Skeletal muscle satellite cell (primary cell): ENCODE results near the gene ZC3H12C.

Experiments
- H3K27me3 ChIP-seq: 2 replicates; pipeline ENCODE4 v1.7.0; 2013; ENCODE audit warnings: low read length; ENCODE audit not compliant: control insufficient read depth, insufficient read depth
- H3K36me3 ChIP-seq: 2 replicates; pipeline ENCODE4 v1.7.0; 2013; ENCODE audit warnings: mild to moderate bottlenecking, control low read depth, low read length; ENCODE audit not compliant: insufficient read depth
- H3K4me1 ChIP-seq: 2 replicates; pipeline ENCODE4 v1.7.0; 2013; ENCODE audit warnings: low read length; ENCODE audit not compliant: control insufficient read depth, insufficient read depth
- H3K4me2 ChIP-seq: 2 replicates; pipeline ENCODE4 v1.7.0; 2013; ENCODE audit warnings: mild to moderate bottlenecking, low read length
- H3K4me3 ChIP-seq: 2 replicates; pipeline ENCODE4 v1.7.0; 2013; ENCODE audit warnings: low read length
- H3K9ac ChIP-seq: 2 replicates; pipeline ENCODE4 v1.7.0; 2013; ENCODE audit warnings: mild to moderate bottlenecking, low read depth, low read length, moderate library complexity
- H3K9me3 ChIP-seq: replicated peaks from 2 replicates; pipeline ENCODE4 v1.7.0; 2013; ENCODE audit warnings: mild to moderate bottlenecking, control low read depth, low read length

The ZC3H12C gene

GRCh38 chr11:110159476-110159875, 66.3 kb downstream of the ZC3H12C start:
- Histone ChIP-seq H3K9me3 (no peaks in the 10 kb centered on the region), H3K9ac (peak overlapping the region; percentile 37)

GRCh38 chr11:110160016-110160415, 66.8 kb downstream of the ZC3H12C start:
- no peak overlapping the region for H3K4me2 ChIP-seq

More at GRCh38 chr11:110159476-110159875, 66.3 kb downstream of the ZC3H12C start:
- H3K4me2 ChIP-seq: no peak overlapping the region
- peaks cover 15% of the 10 kb centered on the region for H3K4me1 ChIP-seq
- H3K4me3 ChIP-seq: no peak overlapping the region
- no peaks in the 10 kb centered on the region for H3K27me3 ChIP-seq
- peaks cover 58% of the 10 kb centered on the region for H3K36me3 ChIP-seq

DNA sequence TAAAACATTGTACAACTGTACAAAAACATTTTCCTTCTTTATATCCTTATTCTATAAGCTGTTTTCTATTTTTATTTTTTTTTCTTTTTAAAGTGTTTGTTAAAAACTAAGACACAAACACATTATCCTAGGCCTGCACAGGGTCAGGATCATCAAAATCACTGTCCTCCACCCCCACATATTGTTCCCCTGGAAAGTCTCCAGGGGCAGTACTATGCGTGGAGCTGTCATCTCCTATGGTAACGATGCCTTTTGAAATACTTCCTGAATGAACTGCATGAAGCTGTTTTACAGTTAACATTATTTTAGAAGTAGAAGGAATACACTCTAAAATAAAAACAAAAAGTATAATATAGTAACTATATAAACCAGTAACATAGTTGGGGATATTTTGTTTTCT, 67.2 kb downstream of the ZC3H12C start:
- H3K36me3 ChIP-seq: peaks cover 68% of the 10 kb centered on the region

More at GRCh38 chr11:110160016-110160415, 66.8 kb downstream of the ZC3H12C start:
- Histone ChIP-seq H3K9me3 (no peaks in the 10 kb centered on the region), H3K9ac (peak overlapping the region; percentile 37), H3K4me1 (peaks cover 15% of the 10 kb centered on the region), H3K27me3 (no peaks in the 10 kb centered on the region), H3K36me3 (peaks cover 64% of the 10 kb centered on the region), H3K4me3 (no peak overlapping the region)

DNA sequence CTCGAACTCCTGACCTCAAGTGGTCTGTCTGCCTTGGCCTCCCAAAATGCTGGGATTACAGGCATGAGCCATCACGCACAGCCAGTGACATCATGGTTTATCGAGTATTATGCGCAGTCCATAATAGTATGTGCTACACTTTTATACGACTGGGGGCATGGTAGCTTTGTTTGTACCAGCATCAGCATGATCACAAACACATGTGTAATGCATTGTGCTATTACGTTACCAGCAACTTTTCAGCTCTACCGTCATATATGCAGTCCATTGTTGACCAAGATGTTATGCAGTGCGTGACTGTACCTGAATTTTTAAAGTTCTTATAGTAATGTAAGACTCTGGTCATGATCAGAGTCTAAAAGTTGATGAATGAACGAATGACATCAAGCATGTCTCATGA, 67.9 kb downstream of the ZC3H12C start:
- no peaks in the 10 kb centered on the region for H3K9me3 ChIP-seq
- H3K4me2 ChIP-seq: no peak overlapping the region
- no peak overlapping the region for H3K4me3 ChIP-seq
- H3K4me1 ChIP-seq: peaks cover 15% of the 10 kb centered on the region
- H3K27me3 ChIP-seq: no peaks in the 10 kb centered on the region
- H3K36me3 ChIP-seq: peaks cover 69% of the 10 kb centered on the region
- no peak overlapping the region for H3K9ac ChIP-seq

More for the DNA sequence above, 67.2 kb downstream of the ZC3H12C start:
- Histone ChIP-seq H3K27me3 (no peaks in the 10 kb centered on the region), H3K4me2 (peak overlapping the region; percentile 27), H3K9ac (peak overlapping the region; percentile 24), H3K4me1 (peaks cover 15% of the 10 kb centered on the region), H3K4me3 (no peak overlapping the region), H3K9me3 (no peaks in the 10 kb centered on the region)

GRCh38 chr11:110162216-110162615, 69.0 kb downstream of the ZC3H12C start:
- peaks cover 15% of the 10 kb centered on the region for H3K4me1 ChIP-seq
- H3K4me3 ChIP-seq: no peak overlapping the region
- no peaks in the 10 kb centered on the region for H3K9me3 ChIP-seq
- H3K36me3 ChIP-seq: peaks cover 63% of the 10 kb centered on the region
- no peak overlapping the region for H3K4me2 ChIP-seq
- no peaks in the 10 kb centered on the region for H3K27me3 ChIP-seq
- no peak overlapping the region for H3K9ac ChIP-seq

DNA sequence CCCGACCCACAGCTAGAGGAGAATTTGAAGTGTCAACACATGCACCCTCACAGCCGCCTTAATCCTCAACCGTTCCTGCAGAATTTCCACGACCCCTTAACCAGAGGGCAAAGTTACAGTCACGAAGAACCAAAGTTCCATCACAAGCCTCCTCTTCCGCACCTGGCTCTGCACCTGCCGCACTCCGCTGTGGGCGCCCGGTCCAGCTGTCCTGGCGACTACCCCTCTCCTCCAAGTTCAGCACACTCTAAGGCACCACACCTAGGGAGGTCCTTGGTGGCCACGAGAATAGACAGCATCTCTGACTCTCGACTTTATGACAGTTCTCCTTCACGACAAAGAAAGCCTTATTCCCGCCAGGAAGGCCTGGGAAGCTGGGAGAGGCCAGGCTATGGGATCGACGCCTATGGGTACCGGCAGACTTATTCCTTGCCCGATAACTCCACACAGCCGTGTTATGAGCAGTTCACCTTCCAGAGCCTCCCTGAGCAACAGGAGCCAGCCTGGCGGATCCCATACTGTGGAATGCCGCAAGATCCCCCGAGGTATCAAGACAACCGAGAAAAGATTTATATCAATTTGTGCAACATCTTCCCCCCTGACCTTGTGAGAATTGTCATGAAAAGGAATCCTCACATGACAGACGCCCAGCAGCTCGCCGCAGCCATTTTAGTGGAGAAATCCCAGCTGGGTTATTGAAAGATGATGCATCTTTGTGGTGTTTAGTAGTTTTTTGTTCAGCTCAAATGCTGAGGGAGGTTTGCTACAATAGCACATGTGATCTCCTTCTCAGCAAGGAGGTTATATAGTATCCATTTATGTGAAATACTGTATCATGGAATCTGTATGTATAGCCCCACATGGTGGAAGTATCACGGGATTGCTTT, 72.1 kb downstream of the ZC3H12C start:
- Histone ChIP-seq H3K27me3 (no peaks in the 10 kb centered on the region), H3K4me3 (no peak overlapping the region), H3K9me3 (no peaks in the 10 kb centered on the region), H3K9ac (no peak overlapping the region), H3K36me3 (peaks cover 61% of the 10 kb centered on the region), H3K4me2 (no peak overlapping the region), H3K4me1 (peaks cover 4% of the 10 kb centered on the region)

DNA sequence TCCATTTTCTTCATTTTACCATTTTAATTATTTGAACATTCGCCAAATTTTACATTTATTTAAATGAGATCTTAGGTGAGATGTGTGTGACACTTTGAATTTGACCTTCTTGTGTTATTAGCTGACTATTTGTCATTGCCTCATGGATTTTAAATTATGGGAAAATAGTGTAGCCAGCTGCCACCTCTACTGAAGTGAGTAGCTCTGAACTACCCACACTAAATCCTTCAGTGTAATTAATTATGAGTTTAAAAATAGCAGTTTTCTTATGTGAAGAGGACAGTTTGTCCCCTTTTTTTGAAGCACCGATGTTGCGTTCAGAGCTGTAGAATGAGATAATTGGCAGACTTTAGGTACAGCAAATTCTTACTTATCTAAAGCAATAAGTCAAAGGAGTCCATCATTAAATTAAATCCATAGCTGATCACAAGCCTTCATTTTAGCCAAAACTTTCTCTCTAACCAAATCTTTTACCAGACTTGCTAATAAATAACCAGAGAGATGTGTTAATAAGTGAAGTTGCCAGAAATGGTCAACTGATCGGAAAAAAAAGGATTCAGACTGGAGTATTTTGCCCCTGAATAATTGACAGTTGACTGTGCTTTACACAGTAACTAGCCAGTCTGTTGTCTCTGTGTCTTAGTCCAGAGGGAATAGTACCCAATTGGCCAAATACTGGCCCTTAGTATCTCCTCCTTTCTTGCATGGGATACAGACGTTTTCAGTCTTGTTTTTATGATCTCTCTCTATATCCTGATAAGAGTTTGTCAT, 75.0 kb downstream of the ZC3H12C start:
- peaks cover 45% of the 10 kb centered on the region for H3K36me3 ChIP-seq
- no peaks in the 10 kb centered on the region for H3K9me3 ChIP-seq
- H3K4me1 ChIP-seq: peaks cover 17% of the 10 kb centered on the region
- H3K9ac ChIP-seq: no peak overlapping the region
- no peaks in the 10 kb centered on the region for H3K27me3 ChIP-seq
- no peak overlapping the region for H3K4me3 ChIP-seq
- no peak overlapping the region for H3K4me2 ChIP-seq

DNA sequence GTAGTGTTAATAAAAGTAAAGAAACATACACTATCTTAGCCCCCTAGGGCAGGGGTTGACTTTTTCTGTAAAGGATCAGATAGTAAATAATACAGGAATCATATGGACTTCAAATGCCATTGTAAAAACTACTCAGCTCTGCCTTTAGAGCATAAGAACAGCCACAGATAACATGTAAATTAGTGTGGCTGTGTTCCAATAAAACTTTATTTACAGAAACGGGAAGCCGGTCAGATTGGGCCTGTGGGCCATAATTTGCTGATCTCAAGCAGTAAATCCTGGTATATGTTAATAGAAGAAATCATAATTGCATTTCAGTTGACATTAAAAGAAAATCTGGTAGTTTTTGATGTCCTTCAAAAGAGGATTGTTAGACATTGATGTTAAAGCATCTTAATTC, 76.5 kb downstream of the ZC3H12C start:
- Histone ChIP-seq H3K4me2 (no peak overlapping the region), H3K9me3 (no peaks in the 10 kb centered on the region), H3K36me3 (peaks cover 30% of the 10 kb centered on the region), H3K9ac (no peak overlapping the region), H3K4me1 (peaks cover 28% of the 10 kb centered on the region), H3K4me3 (no peak overlapping the region), H3K27me3 (no peaks in the 10 kb centered on the region)

DNA sequence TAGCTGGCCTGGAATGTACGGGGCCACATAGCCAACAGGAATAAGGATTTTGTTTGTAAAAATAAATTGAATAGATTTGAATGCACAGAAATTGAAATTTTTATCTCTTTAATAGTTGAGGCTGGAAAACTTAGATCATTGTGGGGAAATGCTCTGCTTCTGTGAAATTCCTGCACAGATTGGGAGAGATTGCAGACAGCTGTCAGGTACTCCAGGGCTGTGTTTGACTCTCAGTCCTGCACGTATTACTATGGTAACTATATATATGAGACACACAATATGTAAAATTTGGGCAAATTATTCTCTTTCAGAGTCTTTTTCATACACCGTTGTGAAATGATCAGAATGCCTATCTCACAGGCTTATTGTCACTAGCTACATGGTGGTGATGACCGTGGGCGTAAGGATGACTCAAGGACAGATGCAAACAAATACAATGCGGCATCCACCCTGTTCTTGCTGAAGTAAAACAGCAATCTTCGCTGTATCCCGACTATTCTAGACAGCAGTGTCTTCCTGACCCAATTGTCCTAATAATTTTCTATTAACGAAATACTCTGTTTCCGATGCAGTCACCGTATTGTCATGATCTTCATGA, 79.4 kb downstream of the ZC3H12C start:
- peaks cover 44% of the 10 kb centered on the region for H3K4me1 ChIP-seq
- no peak overlapping the region for H3K9ac ChIP-seq

GRCh38 chr11:110173811-110174644, 80.8 kb downstream of the ZC3H12C start:
- H3K4me3 ChIP-seq: no peak overlapping the region

More for the DNA sequence above, 79.4 kb downstream of the ZC3H12C start:
- Histone ChIP-seq H3K27me3 (no peaks in the 10 kb centered on the region), H3K4me2 (no peak overlapping the region), H3K9me3 (no peaks in the 10 kb centered on the region), H3K36me3 (peaks cover 18% of the 10 kb centered on the region), H3K4me3 (no peak overlapping the region)

More at GRCh38 chr11:110173811-110174644, 80.8 kb downstream of the ZC3H12C start:
- H3K4me1 ChIP-seq: peaks cover 44% of the 10 kb centered on the region
- peak overlapping the region; percentile 29 for H3K4me2 ChIP-seq
- H3K27me3 ChIP-seq: no peaks in the 10 kb centered on the region
- peak overlapping the region; percentile 22 for H3K9ac ChIP-seq
- H3K36me3 ChIP-seq: peaks cover 12% of the 10 kb centered on the region
- H3K9me3 ChIP-seq: no peaks in the 10 kb centered on the region
